HepG2 (cell line): ENCODE data around the gene TMUB1. TPM values are rescaled to one million over a fixed set of nuclear protein-coding genes. Genes with fewer than 3 reads are reported as not detected.

Experiments used
- ARNT2 ChIP-seq: sonication (generic); formaldehyde crosslinking; IDR thresholded peaks from 2 replicates; pipeline ENCODE4 v1.8.0; 2022; ENCODE audit warnings: mild to moderate bottlenecking, low read depth, missing genetic modification reagents, moderate library complexity
- CEBPB ChIP-seq: IDR thresholded peaks from 2 replicates; pipeline ENCODE4 v1.6.1; 2011; ENCODE audit warnings: low read depth, low read length, improper control_type of control experiment, borderline replicate concordance
- HCFC1 ChIP-seq: fragments of 150-350 bp; IDR thresholded peaks from 2 replicates; pipeline ENCODE4 v1.6.1; 2014; ENCODE audit warnings: low read depth, low read length
- HDAC2 ChIP-seq: sonication (generic); formaldehyde crosslinking; IDR thresholded peaks from 2 replicates; pipeline ENCODE4 v1.4.0; 2020; ENCODE audit warnings: missing genetic modification reagents
- HOXA7 ChIP-seq: sonication (generic); formaldehyde crosslinking; IDR thresholded peaks from 2 replicates; pipeline ENCODE4 v1.8.1; 2022; ENCODE audit warnings: mild to moderate bottlenecking, missing genetic modification reagents, moderate library complexity
- JUN ChIP-seq: sonication (generic); formaldehyde crosslinking; IDR thresholded peaks from 2 replicates; pipeline ENCODE4 v1.4.0; 2020; ENCODE audit warnings: mild to moderate bottlenecking, missing genetic modification reagents
- MED1 ChIP-seq: sonication (generic); formaldehyde crosslinking; IDR thresholded peaks from 2 replicates; pipeline ENCODE4 v1.4.0; 2020; ENCODE audit warnings: missing genetic modification reagents
- PRDM4 ChIP-seq: sonication (generic); formaldehyde crosslinking; IDR thresholded peaks from 2 replicates; pipeline ENCODE4 v1.9.0; 2021; ENCODE audit warnings: missing genetic modification reagents, borderline replicate concordance
- RAD21 ChIP-seq: fragments of 450-650 bp; formaldehyde crosslinking; IDR thresholded peaks from 2 replicates; pipeline ENCODE4 v1.5.0; 2020; ENCODE audit warnings: mild to moderate bottlenecking
- RBAK ChIP-seq: sonication (generic); formaldehyde crosslinking; IDR thresholded peaks from 2 replicates; pipeline ENCODE4 v1.5.1; 2020; ENCODE audit warnings: mild to moderate bottlenecking, missing genetic modification reagents
- SRSF1 ChIP-seq: fragments of 200-400 bp; formaldehyde crosslinking; optimal IDR thresholded peaks from 2 replicates; pipeline ENCODE3; 2017; ENCODE audit warnings: mild to moderate bottlenecking, low read depth, low read length, moderate library complexity
- STAT5B ChIP-seq: sonication (generic); formaldehyde crosslinking; IDR thresholded peaks from 2 replicates; pipeline ENCODE4 v1.4.0; 2020; ENCODE audit warnings: missing genetic modification reagents
- TAF1 ChIP-seq: sonication (generic); formaldehyde crosslinking; IDR thresholded peaks from 2 replicates; pipeline ENCODE4 v1.4.0; 2020; ENCODE audit warnings: missing genetic modification reagents
- ZBTB38 ChIP-seq: sonication (generic); formaldehyde crosslinking; IDR thresholded peaks from 2 replicates; pipeline ENCODE4 v1.5.1; 2020; ENCODE audit warnings: mild to moderate bottlenecking, missing genetic modification reagents
- ZFAT ChIP-seq: sonication (generic); formaldehyde crosslinking; conservative IDR thresholded peaks from 2 replicates; pipeline ENCODE4 v1.8.1; 2023; ENCODE audit warnings: missing genetic modification reagents, inconsistent platforms
- ZKSCAN8 ChIP-seq: IDR thresholded peaks from 2 replicates; pipeline ENCODE4 v1.6.1; 2016; ENCODE audit warnings: borderline replicate concordance, missing genetic modification reagents, missing compliant biosample characterization
- ZNF468 ChIP-seq: sonication (generic); formaldehyde crosslinking; IDR thresholded peaks from 2 replicates; pipeline ENCODE4 v1.8.0; 2022; ENCODE audit warnings: mild to moderate bottlenecking, moderate library complexity, missing genetic modification reagents
- ZNF546 ChIP-seq: sonication (generic); formaldehyde crosslinking; conservative IDR thresholded peaks from 2 replicates; pipeline ENCODE4 v1.8.1; 2023; ENCODE audit warnings: mild to moderate bottlenecking, missing genetic modification reagents
- ZNF672 ChIP-seq: sonication (generic); formaldehyde crosslinking; IDR thresholded peaks from 2 replicates; pipeline ENCODE4 v1.8.1; 2022; ENCODE audit warnings: missing genetic modification reagents
- ZNF7 ChIP-seq: IDR thresholded peaks from 2 replicates; pipeline ENCODE4 v1.6.1; 2016; ENCODE audit warnings: missing biosample characterization, missing genetic modification reagents
- polyA plus RNA-seq, 8 experiments: library from polyadenylated mRNA; depleted of rRNA in 3 of 8; stranded (reverse) in 7 of 8; unstranded in 1 of 8; fragments of >200 nt; fragmentation: Illumina TruSeq in 4 of 8; extraction: Trizol in 4 of 8; gene quantifications; 2 replicates each; pipeline versions ENCODE4 v1.2.1 to v1.2.3, GENCODE V29; 2011 to 2016; ENCODE audit warnings: low read depth in 4 of 8, missing spikeins in 1 of 8, mixed read lengths in 1 of 8; ENCODE audit not compliant: insufficient read depth in 1 of 8
- total RNA-seq, 5 experiments: library from RNA; depleted of rRNA; stranded (reverse); fragments of >200 nt; fragmentation: Illumina TruSeq; extraction: Trizol; gene quantifications; 2 replicates each; pipeline ENCODE4 v1.2.3, GENCODE V29; 2016; ENCODE audit warnings: low read depth in 1 of 5
- TF ChIP-seq, protein P1 (sequence below): sonication (generic); formaldehyde crosslinking; IDR thresholded peaks from 2 replicates; pipeline ENCODE4 v1.4.0; 2020; ENCODE audit warnings: mild to moderate bottlenecking, missing genetic modification reagents
- TF ChIP-seq, protein P2 (sequence below): sonication (generic); formaldehyde crosslinking; conservative IDR thresholded peaks from 2 replicates; pipeline ENCODE4 v1.4.0; 2020; ENCODE audit warnings: missing genetic modification reagents
- TF ChIP-seq, protein P3 (sequence below): sonication (generic); formaldehyde crosslinking; IDR thresholded peaks from 2 replicates; pipeline ENCODE4 v1.5.0; 2020; ENCODE audit warnings: mild to moderate bottlenecking, missing genetic modification reagents, moderate library complexity
- TF ChIP-seq, protein P4 (sequence below): sonication (generic); formaldehyde crosslinking; IDR thresholded peaks from 2 replicates; pipeline ENCODE4 v1.8.0; 2022; ENCODE audit warnings: mild to moderate bottlenecking, missing genetic modification reagents
- TF ChIP-seq, protein P5 (sequence below): sonication (generic); formaldehyde crosslinking; IDR thresholded peaks from 2 replicates; pipeline ENCODE4 v1.8.0; 2022; ENCODE audit warnings: missing genetic modification reagents, low read depth, mild to moderate bottlenecking, borderline replicate concordance

TMUB1 gene
- total and polyA plus RNA-seq, 2 of the 13 experiments (the other 11 are each of a cell fraction or from before 2014, with no cell fraction given) = 44.8 to 51.6 TPM

- TF ChIP-seq, protein P1, sequence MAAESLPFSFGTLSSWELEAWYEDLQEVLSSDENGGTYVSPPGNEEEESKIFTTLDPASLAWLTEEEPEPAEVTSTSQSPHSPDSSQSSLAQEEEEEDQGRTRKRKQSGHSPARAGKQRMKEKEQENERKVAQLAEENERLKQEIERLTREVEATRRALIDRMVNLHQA (CRISPR knock-in tag) = no peak
- TF ChIP-seq ZNF468 (CRISPR knock-in tag) (no peak), MED1 (CRISPR knock-in tag) (0 out of 2 replicates have a peak, but pooled peaks have one; percentile 9), STAT5B (CRISPR knock-in tag) (no peak), ZBTB38 (CRISPR knock-in tag) (peak; percentile 86), ZNF672 (CRISPR knock-in tag) (no peak), HOXA7 (CRISPR knock-in tag) (no peak), ZKSCAN8 (CRISPR knock-in tag) (no peak), SRSF1 (no peak), ARNT2 (CRISPR knock-in tag) (no peak), CEBPB (no peak), ZNF546 (no peak), TAF1 (CRISPR knock-in tag) (no peak), PRDM4 (CRISPR knock-in tag) (no peak), RAD21 (CRISPR knock-in tag) (peak; percentile 84), ZFAT (CRISPR knock-in tag) (no peak), RBAK (CRISPR knock-in tag) (no peak), JUN (CRISPR knock-in tag) (no peak), HCFC1 (no peak), HDAC2 (CRISPR knock-in tag) (peak; percentile 18; the same call in 1 of the 2 replicates), ZNF7 (CRISPR knock-in tag) (no peak)
- TF ChIP-seq, protein P2, sequence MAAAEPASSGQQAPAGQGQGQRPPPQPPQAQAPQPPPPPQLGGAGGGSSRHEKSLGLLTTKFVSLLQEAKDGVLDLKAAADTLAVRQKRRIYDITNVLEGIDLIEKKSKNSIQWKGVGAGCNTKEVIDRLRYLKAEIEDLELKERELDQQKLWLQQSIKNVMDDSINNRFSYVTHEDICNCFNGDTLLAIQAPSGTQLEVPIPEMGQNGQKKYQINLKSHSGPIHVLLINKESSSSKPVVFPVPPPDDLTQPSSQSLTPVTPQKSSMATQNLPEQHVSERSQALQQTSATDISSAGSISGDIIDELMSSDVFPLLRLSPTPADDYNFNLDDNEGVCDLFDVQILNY (CRISPR knock-in tag) = no peak
- TF ChIP-seq, protein P3, sequence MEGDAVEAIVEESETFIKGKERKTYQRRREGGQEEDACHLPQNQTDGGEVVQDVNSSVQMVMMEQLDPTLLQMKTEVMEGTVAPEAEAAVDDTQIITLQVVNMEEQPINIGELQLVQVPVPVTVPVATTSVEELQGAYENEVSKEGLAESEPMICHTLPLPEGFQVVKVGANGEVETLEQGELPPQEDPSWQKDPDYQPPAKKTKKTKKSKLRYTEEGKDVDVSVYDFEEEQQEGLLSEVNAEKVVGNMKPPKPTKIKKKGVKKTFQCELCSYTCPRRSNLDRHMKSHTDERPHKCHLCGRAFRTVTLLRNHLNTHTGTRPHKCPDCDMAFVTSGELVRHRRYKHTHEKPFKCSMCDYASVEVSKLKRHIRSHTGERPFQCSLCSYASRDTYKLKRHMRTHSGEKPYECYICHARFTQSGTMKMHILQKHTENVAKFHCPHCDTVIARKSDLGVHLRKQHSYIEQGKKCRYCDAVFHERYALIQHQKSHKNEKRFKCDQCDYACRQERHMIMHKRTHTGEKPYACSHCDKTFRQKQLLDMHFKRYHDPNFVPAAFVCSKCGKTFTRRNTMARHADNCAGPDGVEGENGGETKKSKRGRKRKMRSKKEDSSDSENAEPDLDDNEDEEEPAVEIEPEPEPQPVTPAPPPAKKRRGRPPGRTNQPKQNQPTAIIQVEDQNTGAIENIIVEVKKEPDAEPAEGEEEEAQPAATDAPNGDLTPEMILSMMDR (CRISPR knock-in tag) = peak; percentile 98
- TF ChIP-seq, protein P4, sequence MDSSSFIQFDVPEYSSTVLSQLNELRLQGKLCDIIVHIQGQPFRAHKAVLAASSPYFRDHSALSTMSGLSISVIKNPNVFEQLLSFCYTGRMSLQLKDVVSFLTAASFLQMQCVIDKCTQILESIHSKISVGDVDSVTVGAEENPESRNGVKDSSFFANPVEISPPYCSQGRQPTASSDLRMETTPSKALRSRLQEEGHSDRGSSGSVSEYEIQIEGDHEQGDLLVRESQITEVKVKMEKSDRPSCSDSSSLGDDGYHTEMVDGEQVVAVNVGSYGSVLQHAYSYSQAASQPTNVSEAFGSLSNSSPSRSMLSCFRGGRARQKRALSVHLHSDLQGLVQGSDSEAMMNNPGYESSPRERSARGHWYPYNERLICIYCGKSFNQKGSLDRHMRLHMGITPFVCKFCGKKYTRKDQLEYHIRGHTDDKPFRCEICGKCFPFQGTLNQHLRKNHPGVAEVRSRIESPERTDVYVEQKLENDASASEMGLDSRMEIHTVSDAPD (CRISPR knock-in tag) = peak; percentile 32; the same call in 1 of the 2 replicates
- TF ChIP-seq, protein P5, sequence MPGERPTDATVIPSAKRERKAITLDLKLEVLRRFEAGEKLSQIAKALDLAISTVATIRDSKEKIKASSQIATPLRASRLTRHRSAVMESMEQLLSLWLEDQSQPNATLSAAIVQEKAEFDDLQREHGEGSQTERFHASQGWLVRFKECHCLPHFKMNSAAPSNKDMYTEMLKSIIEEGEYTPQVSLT (CRISPR knock-in tag) = no peak
Observed at GRCh38 chr7:151123822-151124464, 40.6 kb upstream of the TMUB1 start (continued).
